Natural killer cell (primary cell): ENCODE measurements around the gene NFIA. TPM values are rescaled to one million over a fixed set of nuclear protein-coding genes. Genes with fewer than 3 reads are reported as not detected.

Experiments
- ATAC-seq, 3 donors: fragments of 150-1000 bp in 2 of 3; fragments of 200-7000 bp in 1 of 3; cut with Tn5 transposase; 1 replicate in 1 of 3; 2 replicates in 2 of 3; pipeline ENCODE4 v1.10.0; 2021; ENCODE audit warnings: mild to moderate bottlenecking in 2 of 3, moderate library complexity in 2 of 3
- DNase-seq, 2 donors: peaks; one replicate each; pipeline versions ENCODE4 v3.0.0 to v3.0.0-alpha.2; 2013 to 2021; ENCODE audit warnings: mixed read lengths in 1 of 2
- H3K27ac ChIP-seq: one replicate; pipeline ENCODE4 v1.5.1; 2013; ENCODE audit warnings: mild to moderate bottlenecking, low read length
- H3K27me3 ChIP-seq: one replicate; pipeline ENCODE4 v1.6.1; 2013; ENCODE audit warnings: low read length; ENCODE audit not compliant: control insufficient read depth, insufficient read depth
- H3K36me3 ChIP-seq: one replicate; pipeline ENCODE4 v1.6.1; 2013; ENCODE audit warnings: low read length; ENCODE audit not compliant: control insufficient read depth, insufficient read depth
- H3K4me1 ChIP-seq: one replicate; pipeline ENCODE4 v1.6.1; 2013; ENCODE audit warnings: low read length; ENCODE audit not compliant: control insufficient read depth, insufficient read depth
- H3K4me3 ChIP-seq: one replicate; pipeline ENCODE4 v1.5.1; 2013; ENCODE audit warnings: low read length
- H3K9me3 ChIP-seq: one replicate; pipeline ENCODE4 v1.6.1; 2013; ENCODE audit warnings: low read length; ENCODE audit not compliant: control insufficient read depth, insufficient read depth
- H3K27ac Mint-ChIP-seq, 2 donors: one replicate each; pipeline ENCODE4 v1.8.0; 2022; ENCODE audit warnings: mild to moderate bottlenecking in 2 of 2, mixed read lengths in 2 of 2, moderate library complexity in 1 of 2
- H3K27me3 Mint-ChIP-seq, 2 donors: one replicate each; pipeline ENCODE4 v1.8.0; 2022; ENCODE audit warnings: low read depth in 2 of 2, mixed read lengths in 2 of 2
- H3K36me3 Mint-ChIP-seq: one replicate; pipeline ENCODE4 v1.8.0; 2022; ENCODE audit warnings: mixed read lengths
- H3K4me1 Mint-ChIP-seq, 2 donors: one replicate each; pipeline ENCODE4 v1.8.0; 2022; ENCODE audit warnings: mixed read lengths in 2 of 2
- H3K4me3 Mint-ChIP-seq: one replicate; pipeline ENCODE4 v1.8.0; 2022; ENCODE audit warnings: mild to moderate bottlenecking, moderate library complexity, mixed read lengths
- H3K9me3 Mint-ChIP-seq, 2 donors: one replicate each; pipeline ENCODE4 v1.8.0; 2022; ENCODE audit warnings: mixed read lengths in 2 of 2
- whole genome bisulfite sequencing: methylation state at CpG from one replicate; pipeline ENCODE4 v1.1.7; 2013; ENCODE audit warnings: missing lambda C conversion rate; ENCODE audit not compliant: insufficient coverage; 5-methylcytosine and 5-hydroxymethylcytosine counted together
- intact Hi-C: fragments of 100-400 bp; cut with micrococcal nuclease; formaldehyde crosslinking; loops from one replicate; pipeline ENCODE4 v1.14.2; 2022
- total RNA-seq, 4 donors: library from RNA; stranded (reverse); fragments of 120-200 nt in 1 of 4; gene quantifications; one replicate each; pipeline versions ENCODE4 v1.2.3 to v1.2.4, GENCODE V29; 2013 to 2022
- TF ChIP-seq, protein P1 (sequence below): fragments of 200-600 bp; IDR thresholded peaks from one replicate; pipeline ENCODE4 v1.8.0; 2022; ENCODE audit warnings: antibody characterized with exemption

The NFIA gene
- total RNA-seq, 3 donors from 2014 or later (not counting 1 experiment from before 2014, with no cell fraction given) = 3.5 to 6.5 (median 3.6) TPM

DNA sequence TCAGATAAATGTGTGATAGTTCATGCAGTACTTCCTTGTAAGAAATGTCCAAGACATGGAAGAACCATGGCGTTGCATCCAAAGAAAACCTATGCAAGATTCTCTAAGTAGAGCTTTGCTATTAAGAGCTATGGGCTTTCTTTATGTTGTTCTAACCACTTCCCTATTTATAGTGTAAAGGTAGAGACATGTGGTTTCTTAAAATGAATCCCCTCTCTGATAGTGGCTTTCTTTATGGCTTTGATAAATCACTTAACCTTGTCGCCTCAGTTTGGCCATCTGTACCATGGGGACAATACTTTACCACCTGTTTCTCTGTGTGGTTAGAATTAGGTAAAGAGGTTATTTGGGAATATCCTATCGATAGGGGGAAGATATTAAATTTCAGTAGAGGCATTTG is 305.5 kb downstream of the NFIA start:
- Mint-ChIP-seq H3K9me3 (no peaks in the 10 kb centered on the region), H3K36me3 (no peaks in the 10 kb centered on the region), H3K27ac (no peak overlapping the region), H3K4me1 (peaks cover 0 to 6% of the 10 kb centered on the region in 2 donors), H3K27me3 (no peaks in the 10 kb centered on the region), H3K4me3 (no peak overlapping the region)
- no peaks in the 10 kb centered on the region for H3K9me3 ChIP-seq
- H3K27me3 ChIP-seq = no peaks in the 10 kb centered on the region
- DNase-seq (no peak), ATAC-seq (no peak)
- 48% methylated on average over 2 of the region's 3 CpGs for WGBS
- no peak overlapping the region for H3K27ac ChIP-seq
- TF ChIP-seq, protein P1, sequence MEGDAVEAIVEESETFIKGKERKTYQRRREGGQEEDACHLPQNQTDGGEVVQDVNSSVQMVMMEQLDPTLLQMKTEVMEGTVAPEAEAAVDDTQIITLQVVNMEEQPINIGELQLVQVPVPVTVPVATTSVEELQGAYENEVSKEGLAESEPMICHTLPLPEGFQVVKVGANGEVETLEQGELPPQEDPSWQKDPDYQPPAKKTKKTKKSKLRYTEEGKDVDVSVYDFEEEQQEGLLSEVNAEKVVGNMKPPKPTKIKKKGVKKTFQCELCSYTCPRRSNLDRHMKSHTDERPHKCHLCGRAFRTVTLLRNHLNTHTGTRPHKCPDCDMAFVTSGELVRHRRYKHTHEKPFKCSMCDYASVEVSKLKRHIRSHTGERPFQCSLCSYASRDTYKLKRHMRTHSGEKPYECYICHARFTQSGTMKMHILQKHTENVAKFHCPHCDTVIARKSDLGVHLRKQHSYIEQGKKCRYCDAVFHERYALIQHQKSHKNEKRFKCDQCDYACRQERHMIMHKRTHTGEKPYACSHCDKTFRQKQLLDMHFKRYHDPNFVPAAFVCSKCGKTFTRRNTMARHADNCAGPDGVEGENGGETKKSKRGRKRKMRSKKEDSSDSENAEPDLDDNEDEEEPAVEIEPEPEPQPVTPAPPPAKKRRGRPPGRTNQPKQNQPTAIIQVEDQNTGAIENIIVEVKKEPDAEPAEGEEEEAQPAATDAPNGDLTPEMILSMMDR = no peak
- intact Hi-C loops = no loop called here
- H3K36me3 ChIP-seq = no peaks in the 10 kb centered on the region
- H3K4me3 ChIP-seq = no peak overlapping the region
- H3K4me1 ChIP-seq = no peaks in the 10 kb centered on the region

DNA sequence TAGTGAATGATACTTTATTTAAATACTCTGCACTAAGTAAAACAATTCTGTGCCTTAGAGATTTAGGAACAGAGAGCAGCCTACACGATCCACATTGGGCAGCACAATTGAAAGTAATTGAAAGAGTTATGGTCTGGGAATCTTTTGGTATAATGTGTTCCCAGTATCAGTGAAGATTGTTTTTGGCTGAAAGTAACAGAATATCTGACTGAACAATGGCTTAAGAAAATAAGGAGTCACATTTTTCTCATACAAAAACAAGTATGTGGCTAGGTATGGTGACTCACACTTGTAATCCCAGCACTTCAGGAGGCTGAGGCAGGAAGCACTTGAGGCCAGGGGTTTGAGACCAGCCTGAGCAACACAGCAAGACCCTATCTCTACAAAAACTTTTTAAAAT is 306.2 kb downstream of the NFIA start:
- H3K36me3 Mint-ChIP-seq = no peaks in the 10 kb centered on the region
- DNase-seq (no peak), ATAC-seq (no peak)
- H3K4me1 Mint-ChIP-seq = peaks cover 0 to 6% of the 10 kb centered on the region in 2 donors
- intact Hi-C loops = no loop called here
- TF ChIP-seq, protein P1 = no peak
- no peak overlapping the region for H3K4me3 Mint-ChIP-seq
- no peak overlapping the region for H3K27ac Mint-ChIP-seq
- Histone ChIP-seq H3K4me3 (no peak overlapping the region), H3K36me3 (no peaks in the 10 kb centered on the region), H3K27me3 (no peaks in the 10 kb centered on the region), H3K9me3 (no peaks in the 10 kb centered on the region), H3K4me1 (no peaks in the 10 kb centered on the region), H3K27ac (no peak overlapping the region)
- 100% methylated on average over 1 of the region's 1 CpG for WGBS
- H3K9me3 Mint-ChIP-seq = no peaks in the 10 kb centered on the region
- no peaks in the 10 kb centered on the region for H3K27me3 Mint-ChIP-seq

DNA sequence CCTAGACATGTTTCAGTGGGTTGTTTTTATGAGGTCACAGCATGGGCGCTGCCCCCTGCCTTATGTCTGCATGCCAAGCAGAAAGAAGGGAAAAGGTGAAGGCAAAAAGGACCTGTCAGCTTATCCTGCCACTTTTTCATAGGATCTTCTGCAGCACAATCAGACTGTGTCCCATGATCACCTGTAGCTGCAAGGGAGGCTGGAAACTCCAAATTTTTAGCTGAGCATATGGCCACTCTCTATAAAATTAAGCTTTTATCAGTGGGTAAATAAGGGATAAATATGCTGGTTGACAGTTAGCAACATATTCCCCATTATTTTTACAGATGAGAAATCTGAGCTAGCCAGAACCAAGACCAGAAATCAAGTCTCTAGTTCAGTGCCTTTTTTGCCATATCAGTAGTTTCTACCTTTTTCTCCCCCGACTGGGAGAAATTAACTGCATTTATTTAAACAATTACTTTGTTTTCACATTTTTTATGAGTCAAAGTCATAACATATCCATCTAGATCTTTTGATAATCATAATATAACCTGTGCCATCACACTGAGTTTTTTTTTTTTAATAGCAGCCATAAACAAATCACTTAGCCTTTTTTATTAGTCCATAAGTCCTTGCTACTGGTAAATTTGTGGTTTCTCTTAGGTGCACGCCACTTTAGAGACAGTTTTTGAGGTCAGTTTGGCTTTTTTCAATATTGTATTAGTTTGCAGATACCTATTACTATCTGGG is 307.0 kb downstream of the NFIA start:
- H3K36me3 Mint-ChIP-seq = no peaks in the 10 kb centered on the region
- WGBS = 92% methylated on average over 3 of the region's 3 CpGs
- H3K27ac ChIP-seq = no peak overlapping the region
- intact Hi-C loops = no loop called here
- no peaks in the 10 kb centered on the region for H3K27me3 ChIP-seq
- no peaks in the 10 kb centered on the region for H3K36me3 ChIP-seq
- H3K9me3 ChIP-seq = no peaks in the 10 kb centered on the region
- DNase-seq (no peak), ATAC-seq (no peak)
- H3K27ac Mint-ChIP-seq = no peak overlapping the region
- no peak overlapping the region for H3K4me3 Mint-ChIP-seq
- TF ChIP-seq, protein P1 = no peak
- H3K27me3 Mint-ChIP-seq = no peaks in the 10 kb centered on the region
- H3K4me1 ChIP-seq = no peaks in the 10 kb centered on the region
- no peak overlapping the region for H3K4me3 ChIP-seq
- peaks cover 0 to 6% of the 10 kb centered on the region in 2 donors for H3K4me1 Mint-ChIP-seq
- no peaks in the 10 kb centered on the region for H3K9me3 Mint-ChIP-seq
